HepG2 (cell line): Measurements from ENCODE around the gene MEF2D. TPM values are rescaled to one million over a fixed set of nuclear protein-coding genes. Genes with fewer than 3 reads are reported as not detected.

Experiments
- FIP1L1 ChIP-seq: fragments of 200-400 bp; formaldehyde crosslinking; IDR thresholded peaks from 2 replicates; pipeline ENCODE4 v1.6.1; 2018; ENCODE audit warnings: low read depth, mild to moderate bottlenecking, low read length, moderate library complexity, borderline replicate concordance; ENCODE audit not compliant: insufficient read depth
- MXD3 ChIP-seq: IDR thresholded peaks from 2 replicates; pipeline ENCODE4 v1.6.1; 2016; ENCODE audit warnings: mild to moderate bottlenecking, missing biosample characterization, missing genetic modification reagents
- NCOR1 ChIP-seq: fragments of 200-600 bp; sonication (generic); IDR thresholded peaks from 2 replicates; pipeline ENCODE4 v1.7.0; 2017; ENCODE audit warnings: antibody characterized with exemption, low read length, borderline replicate concordance
- NR1H2 ChIP-seq: sonication (generic); formaldehyde crosslinking; IDR thresholded peaks from 2 replicates; pipeline ENCODE4 v1.8.1; 2022; ENCODE audit warnings: low read depth, missing genetic modification reagents, borderline replicate concordance
- RBM22 ChIP-seq: fragments of 200-400 bp; formaldehyde crosslinking; optimal IDR thresholded peaks from 2 replicates; pipeline ENCODE3; 2017; ENCODE audit warnings: mild to moderate bottlenecking, low read length, moderate library complexity
- RXRB ChIP-seq: IDR thresholded peaks from 2 replicates; pipeline ENCODE4 v1.6.1; 2016; ENCODE audit warnings: borderline replicate concordance, missing genetic modification reagents, missing compliant biosample characterization
- SAP130 ChIP-seq: IDR thresholded peaks from 2 replicates; pipeline ENCODE4 v1.6.1; 2016; ENCODE audit warnings: low read depth
- TEAD3 ChIP-seq: optimal IDR thresholded peaks from 2 replicates; pipeline ENCODE3; 2016; ENCODE audit warnings: borderline replicate concordance
- ZBTB10 ChIP-seq: sonication (generic); formaldehyde crosslinking; IDR thresholded peaks from 2 replicates; pipeline ENCODE4 v1.4.0; 2020; ENCODE audit warnings: missing genetic modification reagents, borderline replicate concordance
- ZKSCAN5 ChIP-seq: sonication (generic); formaldehyde crosslinking; IDR thresholded peaks from 2 replicates; pipeline ENCODE4 v1.5.1; 2020; ENCODE audit warnings: mild to moderate bottlenecking, missing genetic modification reagents
- ZNF160 ChIP-seq: sonication (generic); formaldehyde crosslinking; IDR thresholded peaks from 2 replicates; pipeline ENCODE4 v1.8.0; 2022; ENCODE audit warnings: mild to moderate bottlenecking, inconsistent platforms, missing genetic modification reagents
- ZNF33A ChIP-seq: sonication (generic); formaldehyde crosslinking; IDR thresholded peaks from 2 replicates; pipeline ENCODE4 v1.5.1; 2020; ENCODE audit warnings: missing genetic modification reagents, mild to moderate bottlenecking, moderate library complexity, borderline replicate concordance
- ZNF816 ChIP-seq: sonication (generic); formaldehyde crosslinking; IDR thresholded peaks from 2 replicates; pipeline ENCODE4 v1.8.0; 2022; ENCODE audit warnings: missing genetic modification reagents, mild to moderate bottlenecking, borderline replicate concordance
- ZNF891 ChIP-seq: sonication (generic); formaldehyde crosslinking; IDR thresholded peaks from 2 replicates; pipeline ENCODE4 v1.5.0; 2020; ENCODE audit warnings: mild to moderate bottlenecking, missing genetic modification reagents
- ZSCAN31 ChIP-seq: sonication (generic); formaldehyde crosslinking; IDR thresholded peaks from 2 replicates; pipeline ENCODE4 v1.5.0; 2020; ENCODE audit warnings: low read depth, mild to moderate bottlenecking, missing genetic modification reagents
- polyA plus RNA-seq, 8 experiments: library from polyadenylated mRNA; depleted of rRNA in 3 of 8; stranded (reverse) in 7 of 8; unstranded in 1 of 8; fragments of >200 nt; fragmentation: Illumina TruSeq in 4 of 8; extraction: Trizol in 4 of 8; gene quantifications; 2 replicates each; pipeline versions ENCODE4 v1.2.1 to v1.2.3, GENCODE V29; 2011 to 2016; ENCODE audit warnings: low read depth in 4 of 8, missing spikeins in 1 of 8, mixed read lengths in 1 of 8; ENCODE audit not compliant: insufficient read depth in 1 of 8
- total RNA-seq, 5 experiments: library from RNA; depleted of rRNA; stranded (reverse); fragments of >200 nt; fragmentation: Illumina TruSeq; extraction: Trizol; gene quantifications; 2 replicates each; pipeline ENCODE4 v1.2.3, GENCODE V29; 2016; ENCODE audit warnings: low read depth in 1 of 5
- TF ChIP-seq, protein P1 (sequence below): sonication (generic); formaldehyde crosslinking; IDR thresholded peaks from 2 replicates; pipeline ENCODE4 v1.5.0; 2020; ENCODE audit warnings: mild to moderate bottlenecking, missing genetic modification reagents
- TF ChIP-seq, protein P2 (sequence below): IDR thresholded peaks from 2 replicates; pipeline ENCODE4 v1.6.1; 2016
- TF ChIP-seq, protein P3 (sequence below): sonication (generic); formaldehyde crosslinking; IDR thresholded peaks from 2 replicates; pipeline ENCODE4 v1.8.1; 2023; ENCODE audit warnings: mild to moderate bottlenecking, moderate library complexity, missing genetic modification reagents

The MEF2D gene
- total and polyA plus RNA-seq, 2 of the 13 experiments (the other 11 are each of a cell fraction or from before 2014, with no cell fraction given): 1.6 to 3.9 TPM

GRCh38 chr1:156456625-156457465 lies 43.7 kb downstream of the MEF2D start (continued):
- TF ChIP-seq ZBTB10: no peak
- no peak; the same call in 1 of the 2 replicates for TF ChIP-seq ZKSCAN5 (CRISPR knock-in tag)
- no peak for TF ChIP-seq NR1H2 (CRISPR knock-in tag)
- TF ChIP-seq ZSCAN31 (CRISPR knock-in tag): peak; percentile 77
- peak; percentile 42 for TF ChIP-seq ZNF891 (CRISPR knock-in tag)
- no peak for TF ChIP-seq RBM22
- TF ChIP-seq MXD3 (CRISPR knock-in tag): peak; percentile 54; the same call in 1 of the 2 replicates
- TF ChIP-seq FIP1L1: 0 out of 2 replicates have a peak, but pooled peaks have one; percentile 20
- TF ChIP-seq, protein P1, sequence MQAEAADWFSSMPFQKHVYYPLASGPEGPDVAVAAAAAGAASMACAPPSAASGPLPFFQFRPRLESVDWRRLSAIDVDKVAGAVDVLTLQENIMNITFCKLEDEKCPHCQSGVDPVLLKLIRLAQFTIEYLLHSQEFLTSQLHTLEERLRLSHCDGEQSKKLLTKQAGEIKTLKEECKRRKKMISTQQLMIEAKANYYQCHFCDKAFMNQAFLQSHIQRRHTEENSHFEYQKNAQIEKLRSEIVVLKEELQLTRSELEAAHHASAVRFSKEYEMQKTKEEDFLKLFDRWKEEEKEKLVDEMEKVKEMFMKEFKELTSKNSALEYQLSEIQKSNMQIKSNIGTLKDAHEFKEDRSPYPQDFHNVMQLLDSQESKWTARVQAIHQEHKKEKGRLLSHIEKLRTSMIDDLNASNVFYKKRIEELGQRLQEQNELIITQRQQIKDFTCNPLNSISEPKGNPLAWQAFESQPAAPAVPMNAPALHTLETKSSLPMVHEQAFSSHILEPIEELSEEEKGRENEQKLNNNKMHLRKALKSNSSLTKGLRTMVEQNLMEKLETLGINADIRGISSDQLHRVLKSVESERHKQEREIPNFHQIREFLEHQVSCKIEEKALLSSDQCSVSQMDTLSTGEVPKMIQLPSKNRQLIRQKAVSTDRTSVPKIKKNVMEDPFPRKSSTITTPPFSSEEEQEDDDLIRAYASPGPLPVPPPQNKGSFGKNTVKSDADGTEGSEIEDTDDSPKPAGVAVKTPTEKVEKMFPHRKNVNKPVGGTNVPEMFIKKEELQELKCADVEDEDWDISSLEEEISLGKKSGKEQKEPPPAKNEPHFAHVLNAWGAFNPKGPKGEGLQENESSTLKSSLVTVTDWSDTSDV: peak; percentile 89
- TF ChIP-seq NCOR1: no peak
- TF ChIP-seq, protein P2, sequence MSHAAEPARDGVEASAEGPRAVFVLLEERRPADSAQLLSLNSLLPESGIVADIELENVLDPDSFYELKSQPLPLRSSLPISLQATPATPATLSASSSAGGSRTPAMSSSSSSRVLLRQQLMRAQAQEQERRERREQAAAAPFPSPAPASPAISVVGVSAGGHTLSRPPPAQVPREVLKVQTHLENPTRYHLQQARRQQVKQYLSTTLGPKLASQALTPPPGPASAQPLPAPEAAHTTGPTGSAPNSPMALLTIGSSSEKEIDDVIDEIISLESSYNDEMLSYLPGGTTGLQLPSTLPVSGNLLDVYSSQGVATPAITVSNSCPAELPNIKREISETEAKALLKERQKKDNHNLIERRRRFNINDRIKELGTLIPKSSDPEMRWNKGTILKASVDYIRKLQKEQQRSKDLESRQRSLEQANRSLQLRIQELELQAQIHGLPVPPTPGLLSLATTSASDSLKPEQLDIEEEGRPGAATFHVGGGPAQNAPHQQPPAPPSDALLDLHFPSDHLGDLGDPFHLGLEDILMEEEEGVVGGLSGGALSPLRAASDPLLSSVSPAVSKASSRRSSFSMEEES: peak; percentile 96
- TF ChIP-seq ZNF33A (CRISPR knock-in tag): no peak
- TF ChIP-seq, protein P3, sequence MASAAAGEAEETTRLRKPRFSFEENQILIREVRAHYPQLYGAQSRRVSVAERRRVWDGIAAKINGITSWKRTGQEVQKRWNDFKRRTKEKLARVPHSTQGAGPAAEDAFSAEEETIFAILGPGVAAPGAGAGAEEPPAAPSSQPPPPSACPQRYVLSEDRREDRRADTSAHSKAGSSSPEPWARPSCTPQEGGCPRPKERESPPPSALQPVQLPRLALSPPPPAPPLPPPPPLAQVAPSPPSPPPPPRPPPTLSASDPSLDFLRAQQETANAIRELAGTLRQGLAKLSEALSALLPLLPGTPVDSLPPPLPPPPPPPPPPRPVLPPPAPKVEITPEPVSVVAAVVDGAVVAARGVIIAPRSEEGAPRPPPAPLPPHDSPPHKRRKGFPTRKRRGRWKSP (CRISPR knock-in tag): no peak; the same call in 1 of the 2 replicates
- TF ChIP-seq ZNF816: no peak
- TF ChIP-seq ZNF160 (CRISPR knock-in tag): peak; percentile 52
- TF ChIP-seq TEAD3 (CRISPR knock-in tag): peak; percentile 31
- peak; percentile 71 for TF ChIP-seq RXRB (CRISPR knock-in tag)
- peak; percentile 89 for TF ChIP-seq SAP130 (CRISPR knock-in tag)
